PFSK-1 (cell line): ENCODE results near the gene DHRS4.

Experiments used
- FOXP2 ChIP-seq: optimal IDR thresholded peaks from 2 replicates; pipeline ENCODE3; 2011; ENCODE audit warnings: borderline replicate concordance, control low read depth, inconsistent platforms; ENCODE audit not compliant: insufficient read depth; ENCODE audit errors: extremely low read length, extremely low read depth
- POLR2AphosphoS5 ChIP-seq: IDR thresholded peaks from 2 replicates; pipeline ENCODE4 v1.6.1; 2012; ENCODE audit warnings: low read depth, mild to moderate bottlenecking, control low read depth, low read length, moderate library complexity
- REST ChIP-seq, 2 experiments: IDR thresholded peaks; 2 replicates each; pipeline versions ENCODE4 v1.6.1 to v1.8.0; 2011 to 2012; ENCODE audit warnings: low read depth in 2 of 2, low read length in 2 of 2, control low read depth in 1 of 2, inconsistent platforms in 1 of 2, mild to moderate bottlenecking in 1 of 2, moderate library complexity in 1 of 2; ENCODE audit not compliant: insufficient read depth in 1 of 2
- SIN3A ChIP-seq: IDR thresholded peaks from 2 replicates; pipeline ENCODE4 v1.6.1; 2012; ENCODE audit warnings: mild to moderate bottlenecking, low read length, moderate library complexity, borderline replicate concordance; ENCODE audit not compliant: insufficient read depth
- TAF1 ChIP-seq: IDR thresholded peaks from 2 replicates; pipeline ENCODE4 v1.6.1; 2012; ENCODE audit warnings: low read length, control low read depth, borderline replicate concordance; ENCODE audit not compliant: insufficient read depth

The DHRS4 gene

GRCh38 chr14:23941669-23942068 lies 11.9 kb upstream of the DHRS4 start:
- no peak for TF ChIP-seq FOXP2
- TF ChIP-seq POLR2AphosphoS5, result no peak
- no peak for TF ChIP-seq TAF1
- TF ChIP-seq REST (IDR thresholded peaks at IDR 0.05; ENCODE audit: insufficient read depth in 1 of 2, low read depth in 2 of 2, low read length in 2 of 2), result no peak
- TF ChIP-seq SIN3A, result no peak

- TF ChIP-seq REST (IDR thresholded peaks at IDR 0.05; ENCODE audit: insufficient read depth in 1 of 2, low read depth in 2 of 2, low read length in 2 of 2), result no peak
- no peak for TF ChIP-seq FOXP2
- TF ChIP-seq POLR2AphosphoS5, result no peak
- TF ChIP-seq TAF1, result no peak
- no peak for TF ChIP-seq SIN3A
Measured at GRCh38 chr14:23942587-23942986, 11.0 kb upstream of the DHRS4 start.

- TF ChIP-seq REST (IDR thresholded peaks at IDR 0.05; ENCODE audit: insufficient read depth in 1 of 2, low read depth in 2 of 2, low read length in 2 of 2) (no peak), POLR2AphosphoS5 (no peak), SIN3A (no peak), TAF1 (no peak), FOXP2 (no peak)
Measured at GRCh38 chr14:23950411-23951135, 3.0 kb upstream of the DHRS4 start.

- TF ChIP-seq REST (IDR thresholded peaks at IDR 0.05; ENCODE audit: insufficient read depth in 1 of 2, low read depth in 2 of 2, low read length in 2 of 2) (no peak), FOXP2 (no peak), SIN3A (no peak), TAF1 (no peak), POLR2AphosphoS5 (no peak)
Measured at GRCh38 chr14:23951590-23952201, 1.9 kb upstream of the DHRS4 start.

- TF ChIP-seq POLR2AphosphoS5, result no peak
Measured at GRCh38 chr14:23984891-23985602, 31.5 kb downstream of the DHRS4 start.
